Measurements from ENCODE around the gene PITPNM3. TPM values are rescaled to one million over a fixed set of nuclear protein-coding genes. Genes with fewer than 3 reads are reported as not detected.

PITPNM3 gene
- total RNA-seq, 1 experiment from 2014 or later: 4.2 TPM

DNA sequence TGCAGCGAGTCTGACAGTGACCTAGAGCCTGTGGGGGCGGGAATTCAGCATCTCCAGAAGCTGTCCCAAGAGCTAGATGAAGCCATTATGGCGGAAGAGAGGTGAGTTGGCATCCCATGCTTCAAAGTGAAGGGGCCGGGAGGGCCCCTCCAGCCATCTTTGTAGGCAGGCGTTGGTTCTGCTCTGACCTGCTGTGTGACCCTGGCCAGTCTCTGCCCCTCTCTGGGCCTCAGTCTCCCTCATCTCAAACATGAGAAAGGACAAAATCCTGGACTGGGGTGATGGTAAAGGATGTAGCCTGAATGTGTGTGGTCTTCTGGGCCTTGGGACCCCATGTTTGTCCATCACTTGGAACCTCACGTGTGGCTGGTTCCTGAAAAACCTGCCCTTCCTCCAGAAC is 107.0 kb downstream of the PITPNM3 start:
- RAD21 ChIA-PET (ENCODE audit: low non-redundant PET in 1 of 2, low total read pairs in 2 of 2, uncharacterized antibody in 2 of 2, unreplicated experiment in 2 of 2): no interaction called here
- H3K9me2 ChIP-seq (ENCODE audit: insufficient read depth): no peaks in the 10 kb centered on the region
- peaks cover 4 to 10% of the 10 kb centered on the region in 2 experiments; a peak in 2 of 4 replicates for H3K4me1 ChIP-seq (ENCODE audit: control insufficient read depth in 1 of 2, insufficient read depth in 2 of 2, low read length in 2 of 2)
- POLR2A ChIA-PET: no interaction called here
- H3K79me2 ChIP-seq (ENCODE audit: insufficient read depth, low read length): peaks cover 4% of the 10 kb centered on the region; the same call in 1 of the 2 replicates
- H2AFZ ChIP-seq (ENCODE audit: low read depth, low read length, poor library complexity, severe bottlenecking): no peak overlapping the region
- ATAC-seq (no peak), DNase-seq (ENCODE audit: low read depth, low spot score) (no peak)
- intact Hi-C loops (cut with micrococcal nuclease): no loop called here
- CTCF ChIA-PET: no interaction called here
- H3K27me3 ChIP-seq (ENCODE audit: insufficient read depth, low read length): no peaks in the 10 kb centered on the region
- no peaks in the 10 kb centered on the region for H3K9me3 ChIP-seq (ENCODE audit: control insufficient read depth in 1 of 2, insufficient read depth in 1 of 2, low read depth in 1 of 2, low read length in 2 of 2)
- BruUV-seq (replicated peaks): no TSS peak
- H3K4me3 ChIP-seq (replicated peaks in 1 of 2; ENCODE audit: low read depth in 1 of 2, low read length in 2 of 2): no peak overlapping the region
- no peak overlapping the region for H3K4me2 ChIP-seq (ENCODE audit: low read length)
- no peaks in the 10 kb centered on the region for H4K20me1 ChIP-seq (ENCODE audit: insufficient read depth)
- H3K9ac ChIP-seq (ENCODE audit: low read length): no peak overlapping the region
- no peak overlapping the region for H3K27ac ChIP-seq (ENCODE audit: low read depth, low read length)
- TF ChIP-seq YY1 (IDR thresholded peaks at IDR 0.05; ENCODE audit: extremely low read depth, insufficient replicate concordance, low read depth, low read length) (no peak), ELF1 (IDR thresholded peaks at IDR 0.05; ENCODE audit: borderline replicate concordance, low read depth) (no peak), ZFX (IDR thresholded peaks at IDR 0.05) (no peak), FOSL1 (IDR thresholded peaks at IDR 0.05; ENCODE audit: low read depth) (no peak), SP1 (IDR thresholded peaks at IDR 0.05; ENCODE audit: low read depth) (no peak), POLR2A (IDR thresholded peaks at IDR 0.05; ENCODE audit: borderline replicate concordance, extremely low read depth, insufficient read depth, insufficient read length) (no peak), JUND (IDR thresholded peaks at IDR 0.05) (no peak), EGR1 (IDR thresholded peaks at IDR 0.05; ENCODE audit: low read depth) (no peak), SIN3A (IDR thresholded peaks at IDR 0.05; ENCODE audit: low read depth) (no peak), RAD21 (IDR thresholded peaks at IDR 0.05; ENCODE audit: low read depth) (no peak), CEBPB (IDR thresholded peaks at IDR 0.05; ENCODE audit: low read depth) (no peak), CBX3 (IDR thresholded peaks at IDR 0.05; ENCODE audit: low read depth) (no peak)
- TF ChIP-seq, protein P1, sequence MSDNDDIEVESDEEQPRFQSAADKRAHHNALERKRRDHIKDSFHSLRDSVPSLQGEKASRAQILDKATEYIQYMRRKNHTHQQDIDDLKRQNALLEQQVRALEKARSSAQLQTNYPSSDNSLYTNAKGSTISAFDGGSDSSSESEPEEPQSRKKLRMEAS (IDR thresholded peaks at IDR 0.05): no peak
- TF ChIP-seq, protein P2, sequence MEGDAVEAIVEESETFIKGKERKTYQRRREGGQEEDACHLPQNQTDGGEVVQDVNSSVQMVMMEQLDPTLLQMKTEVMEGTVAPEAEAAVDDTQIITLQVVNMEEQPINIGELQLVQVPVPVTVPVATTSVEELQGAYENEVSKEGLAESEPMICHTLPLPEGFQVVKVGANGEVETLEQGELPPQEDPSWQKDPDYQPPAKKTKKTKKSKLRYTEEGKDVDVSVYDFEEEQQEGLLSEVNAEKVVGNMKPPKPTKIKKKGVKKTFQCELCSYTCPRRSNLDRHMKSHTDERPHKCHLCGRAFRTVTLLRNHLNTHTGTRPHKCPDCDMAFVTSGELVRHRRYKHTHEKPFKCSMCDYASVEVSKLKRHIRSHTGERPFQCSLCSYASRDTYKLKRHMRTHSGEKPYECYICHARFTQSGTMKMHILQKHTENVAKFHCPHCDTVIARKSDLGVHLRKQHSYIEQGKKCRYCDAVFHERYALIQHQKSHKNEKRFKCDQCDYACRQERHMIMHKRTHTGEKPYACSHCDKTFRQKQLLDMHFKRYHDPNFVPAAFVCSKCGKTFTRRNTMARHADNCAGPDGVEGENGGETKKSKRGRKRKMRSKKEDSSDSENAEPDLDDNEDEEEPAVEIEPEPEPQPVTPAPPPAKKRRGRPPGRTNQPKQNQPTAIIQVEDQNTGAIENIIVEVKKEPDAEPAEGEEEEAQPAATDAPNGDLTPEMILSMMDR (IDR thresholded peaks at IDR 0.05 in 2 of 3, conservative IDR thresholded peaks at IDR 0.05 in 1 of 3; ENCODE audit: borderline replicate concordance in 1 of 3, insufficient read depth in 1 of 3, low read depth in 2 of 3, low read length in 2 of 3): no peak
- TF ChIP-seq, protein P3, sequence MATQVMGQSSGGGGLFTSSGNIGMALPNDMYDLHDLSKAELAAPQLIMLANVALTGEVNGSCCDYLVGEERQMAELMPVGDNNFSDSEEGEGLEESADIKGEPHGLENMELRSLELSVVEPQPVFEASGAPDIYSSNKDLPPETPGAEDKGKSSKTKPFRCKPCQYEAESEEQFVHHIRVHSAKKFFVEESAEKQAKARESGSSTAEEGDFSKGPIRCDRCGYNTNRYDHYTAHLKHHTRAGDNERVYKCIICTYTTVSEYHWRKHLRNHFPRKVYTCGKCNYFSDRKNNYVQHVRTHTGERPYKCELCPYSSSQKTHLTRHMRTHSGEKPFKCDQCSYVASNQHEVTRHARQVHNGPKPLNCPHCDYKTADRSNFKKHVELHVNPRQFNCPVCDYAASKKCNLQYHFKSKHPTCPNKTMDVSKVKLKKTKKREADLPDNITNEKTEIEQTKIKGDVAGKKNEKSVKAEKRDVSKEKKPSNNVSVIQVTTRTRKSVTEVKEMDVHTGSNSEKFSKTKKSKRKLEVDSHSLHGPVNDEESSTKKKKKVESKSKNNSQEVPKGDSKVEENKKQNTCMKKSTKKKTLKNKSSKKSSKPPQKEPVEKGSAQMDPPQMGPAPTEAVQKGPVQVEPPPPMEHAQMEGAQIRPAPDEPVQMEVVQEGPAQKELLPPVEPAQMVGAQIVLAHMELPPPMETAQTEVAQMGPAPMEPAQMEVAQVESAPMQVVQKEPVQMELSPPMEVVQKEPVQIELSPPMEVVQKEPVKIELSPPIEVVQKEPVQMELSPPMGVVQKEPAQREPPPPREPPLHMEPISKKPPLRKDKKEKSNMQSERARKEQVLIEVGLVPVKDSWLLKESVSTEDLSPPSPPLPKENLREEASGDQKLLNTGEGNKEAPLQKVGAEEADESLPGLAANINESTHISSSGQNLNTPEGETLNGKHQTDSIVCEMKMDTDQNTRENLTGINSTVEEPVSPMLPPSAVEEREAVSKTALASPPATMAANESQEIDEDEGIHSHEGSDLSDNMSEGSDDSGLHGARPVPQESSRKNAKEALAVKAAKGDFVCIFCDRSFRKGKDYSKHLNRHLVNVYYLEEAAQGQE (IDR thresholded peaks at IDR 0.05; ENCODE audit: low read depth): no peak
- TF ChIP-seq, protein P4, sequence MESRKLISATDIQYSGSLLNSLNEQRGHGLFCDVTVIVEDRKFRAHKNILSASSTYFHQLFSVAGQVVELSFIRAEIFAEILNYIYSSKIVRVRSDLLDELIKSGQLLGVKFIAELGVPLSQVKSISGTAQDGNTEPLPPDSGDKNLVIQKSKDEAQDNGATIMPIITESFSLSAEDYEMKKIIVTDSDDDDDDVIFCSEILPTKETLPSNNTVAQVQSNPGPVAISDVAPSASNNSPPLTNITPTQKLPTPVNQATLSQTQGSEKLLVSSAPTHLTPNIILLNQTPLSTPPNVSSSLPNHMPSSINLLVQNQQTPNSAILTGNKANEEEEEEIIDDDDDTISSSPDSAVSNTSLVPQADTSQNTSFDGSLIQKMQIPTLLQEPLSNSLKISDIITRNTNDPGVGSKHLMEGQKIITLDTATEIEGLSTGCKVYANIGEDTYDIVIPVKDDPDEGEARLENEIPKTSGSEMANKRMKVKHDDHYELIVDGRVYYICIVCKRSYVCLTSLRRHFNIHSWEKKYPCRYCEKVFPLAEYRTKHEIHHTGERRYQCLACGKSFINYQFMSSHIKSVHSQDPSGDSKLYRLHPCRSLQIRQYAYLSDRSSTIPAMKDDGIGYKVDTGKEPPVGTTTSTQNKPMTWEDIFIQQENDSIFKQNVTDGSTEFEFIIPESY (IDR thresholded peaks at IDR 0.05; ENCODE audit: extremely low read depth, insufficient replicate concordance, low read length): no peak
- TF ChIP-seq, protein P5, sequence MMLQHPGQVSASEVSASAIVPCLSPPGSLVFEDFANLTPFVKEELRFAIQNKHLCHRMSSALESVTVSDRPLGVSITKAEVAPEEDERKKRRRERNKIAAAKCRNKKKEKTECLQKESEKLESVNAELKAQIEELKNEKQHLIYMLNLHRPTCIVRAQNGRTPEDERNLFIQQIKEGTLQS (IDR thresholded peaks at IDR 0.05): no peak
- peaks cover 23 to 27% of the 10 kb centered on the region in 2 experiments; a peak in 3 of 4 replicates for H3K36me3 ChIP-seq (ENCODE audit: control insufficient read depth in 1 of 2, insufficient read depth in 2 of 2, low read length in 2 of 2)

All from HCT116 (cell line).